Liver (tissue), 9 donors: ENCODE results near the gene CD226. TPM values are rescaled to one million over a fixed set of nuclear protein-coding genes. Genes with fewer than 3 reads are reported as not detected.
"Not testable (repeated sequence)": the region's sequence is repeated elsewhere in the genome, so short reads cannot be mapped to it uniquely, and the experiment has no call there.

Experiments
- DNase-seq: peaks from one replicate; pipeline ENCODE4 v3.0.0-alpha.2; 2017; ENCODE audit warnings: low spot score
- H3K27ac ChIP-seq, 2 donors: one replicate each; pipeline ENCODE4 v1.7.0; 2013; ENCODE audit warnings: inconsistent platforms in 2 of 2, low read length in 2 of 2, control low read depth in 1 of 2, low read depth in 1 of 2, mild to moderate bottlenecking in 1 of 2
- H3K27me3 ChIP-seq, 4 donors: one replicate each; pipeline versions ENCODE4 v1.6.1 to v1.7.0; 2013; ENCODE audit warnings: low read length in 3 of 4, inconsistent platforms in 1 of 4, mild to moderate bottlenecking in 1 of 4, moderate library complexity in 1 of 4; ENCODE audit not compliant: control insufficient read depth in 4 of 4, insufficient read depth in 4 of 4
- H3K36me3 ChIP-seq, 4 donors: one replicate each; pipeline versions ENCODE4 v1.6.1 to v1.7.0; 2013; ENCODE audit warnings: low read length in 3 of 4, mild to moderate bottlenecking in 3 of 4, low read depth in 1 of 4, moderate library complexity in 1 of 4; ENCODE audit not compliant: control insufficient read depth in 4 of 4, insufficient read depth in 3 of 4
- H3K4me1 ChIP-seq, 4 donors: one replicate each; pipeline versions ENCODE4 v1.6.1 to v1.7.0; 2013; ENCODE audit warnings: low read length in 3 of 4, mild to moderate bottlenecking in 3 of 4, moderate library complexity in 1 of 4; ENCODE audit not compliant: control insufficient read depth in 4 of 4, insufficient read depth in 4 of 4
- H3K4me3 ChIP-seq, 3 donors: one replicate each; pipeline versions ENCODE4 v1.6.1 to v1.7.0; 2013; ENCODE audit warnings: low read length in 3 of 3, control low read depth in 1 of 3, low read depth in 1 of 3, mild to moderate bottlenecking in 1 of 3
- H3K9ac ChIP-seq, 2 donors: one replicate each; pipeline ENCODE4 v1.7.0; 2013; ENCODE audit warnings: low read length in 2 of 2, mild to moderate bottlenecking in 2 of 2, moderate library complexity in 2 of 2, control low read depth in 1 of 2, low read depth in 1 of 2
- H3K9me3 ChIP-seq, 4 donors: one replicate each; pipeline versions ENCODE4 v1.6.1 to v1.7.0; 2013; ENCODE audit warnings: low read length in 3 of 4; ENCODE audit not compliant: control insufficient read depth in 4 of 4
- ATF3 ChIP-seq: IDR thresholded peaks from 2 replicates; pipeline ENCODE4 v1.6.1; 2016; ENCODE audit warnings: antibody characterized with exemption
- CTCF ChIP-seq: fragments of 150-350 bp; IDR thresholded peaks from 2 replicates; pipeline ENCODE4 v1.5.1; 2017; ENCODE audit warnings: improper control_type of control experiment, low read depth, low read length; ENCODE audit not compliant: missing input control
- EGR1 ChIP-seq, 2 donors: IDR thresholded peaks; 2 replicates each; pipeline ENCODE4 v1.6.1; 2016 to 2018; ENCODE audit warnings: antibody characterized with exemption in 2 of 2, low read depth in 2 of 2
- FOXA1 ChIP-seq: IDR thresholded peaks from 2 replicates; pipeline ENCODE4 v1.6.1; 2016; ENCODE audit warnings: antibody characterized with exemption
- FOXA2 ChIP-seq: IDR thresholded peaks from 2 replicates; pipeline ENCODE4 v1.6.1; 2016; ENCODE audit warnings: antibody characterized with exemption
- GABPA ChIP-seq, 2 donors: IDR thresholded peaks in 1 of 2; conservative IDR thresholded peaks in 1 of 2; 2 replicates each; pipeline ENCODE4 v1.6.1; 2016; ENCODE audit warnings: antibody characterized with exemption in 2 of 2, mild to moderate bottlenecking in 1 of 2, moderate library complexity in 1 of 2
- HNF4A ChIP-seq, 2 donors: conservative IDR thresholded peaks; 2 replicates each; pipeline ENCODE4 v1.6.1; 2016; ENCODE audit warnings: antibody characterized with exemption in 2 of 2, mild to moderate bottlenecking in 2 of 2
- HNF4G ChIP-seq: IDR thresholded peaks from 2 replicates; pipeline ENCODE4 v1.6.1; 2016; ENCODE audit warnings: antibody characterized with exemption
- JUND ChIP-seq, 2 donors: IDR thresholded peaks; 2 replicates each; pipeline ENCODE4 v1.6.1; 2016; ENCODE audit warnings: antibody characterized with exemption in 2 of 2
- MAX ChIP-seq: IDR thresholded peaks from 2 replicates; pipeline ENCODE4 v1.6.1; 2016; ENCODE audit warnings: antibody characterized with exemption
- NR2F2 ChIP-seq: IDR thresholded peaks from 2 replicates; pipeline ENCODE4 v1.6.1; 2016; ENCODE audit warnings: antibody characterized with exemption
- RAD21 ChIP-seq, 2 donors: IDR thresholded peaks; 2 replicates each; pipeline ENCODE4 v1.6.1; 2016; ENCODE audit warnings: antibody characterized with exemption in 2 of 2, mild to moderate bottlenecking in 2 of 2
- REST ChIP-seq: IDR thresholded peaks from 2 replicates; pipeline ENCODE4 v1.6.1; 2016; ENCODE audit warnings: antibody characterized with exemption, mild to moderate bottlenecking
- RXRA ChIP-seq, 2 donors: IDR thresholded peaks; 2 replicates each; pipeline ENCODE4 v1.6.1; 2017 to 2018; ENCODE audit warnings: antibody characterized with exemption in 2 of 2, mild to moderate bottlenecking in 1 of 2
- SP1 ChIP-seq: IDR thresholded peaks from 2 replicates; pipeline ENCODE4 v1.6.1; 2018; ENCODE audit warnings: antibody characterized with exemption, mild to moderate bottlenecking
- TAF1 ChIP-seq: conservative IDR thresholded peaks from 2 replicates; pipeline ENCODE4 v1.6.1; 2016; ENCODE audit warnings: antibody characterized with exemption, mild to moderate bottlenecking
- YY1 ChIP-seq: IDR thresholded peaks from 2 replicates; pipeline ENCODE4 v1.6.1; 2016; ENCODE audit warnings: antibody characterized with exemption, mild to moderate bottlenecking
- ZBTB33 ChIP-seq: IDR thresholded peaks from 2 replicates; pipeline ENCODE4 v1.6.1; 2016; ENCODE audit warnings: antibody characterized with exemption
- WGBS: extraction: QIAGEN DNeasy Blood & Tissue Kit; methylation state at CpG from one replicate; pipeline ENCODE4 v1.1.7; 2013; 5-methylcytosine and 5-hydroxymethylcytosine counted together
- polyA plus RNA-seq, 2 donors: library from polyadenylated mRNA; stranded (reverse) in 1 of 2; unstranded in 1 of 2; fragments of 200-250 nt in 1 of 2; fragments of >200 nt in 1 of 2; fragmentation: Nextera tagmentation in 1 of 2; extraction: Ambion mirVana in 1 of 2; gene quantifications; one replicate each; pipeline versions ENCODE4 v1.2.1 to v1.2.3, GENCODE V29; 2013 to 2015
- total RNA-seq, 2 donors: library from RNA; depleted of rRNA; stranded (reverse); fragments of >200 nt; gene quantifications; one replicate each; pipeline ENCODE4 v1.2.3, GENCODE V29; 2014
- donor health status: healthy.
- donor health status: healthy.
- donor health status: healthy.
- donor health status: healthy.
- donor health status: healthy.

The CD226 gene
- total and polyA plus RNA-seq, 4 donors, result 0.50 to 5.2 (median 3.0) TPM

- 97% methylated on average over 3 of the region's 3 CpGs for WGBS
- not testable (repeated sequence) for H3K9me3 ChIP-seq, H3K4me1 ChIP-seq, H3K27me3 ChIP-seq, H3K36me3 ChIP-seq, DNase-seq, H3K27ac ChIP-seq, H3K9ac ChIP-seq, H3K4me3 ChIP-seq
Measured at GRCh38 chr18:69879051-69879450, 68.6 kb downstream of the CD226 start.

GRCh38 chr18:69878213-69878933 is 69.3 kb downstream of the CD226 start:
- 93% methylated on average over 6 of the region's 6 CpGs for WGBS
- no peak for DNase-seq
- Histone ChIP-seq H3K36me3 (no peaks in the 10 kb centered on the region), H3K4me3 (no peak overlapping the region), H3K4me1 (no peaks in the 10 kb centered on the region), H3K27me3 (no peaks in the 10 kb centered on the region), H3K9me3 (no peaks in the 10 kb centered on the region), H3K9ac (no peak overlapping the region), H3K27ac (no peak overlapping the region)
- no peak for TF ChIP-seq GABPA (IDR thresholded peaks at IDR 0.05 in 1 of 2, conservative IDR thresholded peaks at IDR 0.05 in 1 of 2)
- no peak for TF ChIP-seq CTCF
- TF ChIP-seq ZBTB33, result no peak
- no peak for TF ChIP-seq TAF1
- no peak for TF ChIP-seq REST
- no peak for TF ChIP-seq MAX
- no peak for TF ChIP-seq HNF4G
- TF ChIP-seq RAD21 (IDR thresholded peaks at IDR 0.05), result no peak
- no peak for TF ChIP-seq RXRA (IDR thresholded peaks at IDR 0.05)
- no peak for TF ChIP-seq FOXA1
- no peak for TF ChIP-seq HNF4A (conservative IDR thresholded peaks at IDR 0.05)
- no peak for TF ChIP-seq ATF3
- TF ChIP-seq JUND (IDR thresholded peaks at IDR 0.05), result no peak
- no peak for TF ChIP-seq YY1
- TF ChIP-seq EGR1 (IDR thresholded peaks at IDR 0.05; ENCODE audit: low read depth in 2 of 2), result no peak
- no peak for TF ChIP-seq SP1
- no peak for TF ChIP-seq FOXA2
- no peak for TF ChIP-seq NR2F2
